Eye (tissue), 1 donor: Measurements from ENCODE around the gene GARIN5A.
A peak's percentile ranks its signal among the peaks of the same experiment; 100 is the strongest.

Experiments used
- DNase-seq: peaks from one replicate; pipeline ENCODE4 v3.0.0-alpha.2; 2015

The GARIN5A gene

DNA sequence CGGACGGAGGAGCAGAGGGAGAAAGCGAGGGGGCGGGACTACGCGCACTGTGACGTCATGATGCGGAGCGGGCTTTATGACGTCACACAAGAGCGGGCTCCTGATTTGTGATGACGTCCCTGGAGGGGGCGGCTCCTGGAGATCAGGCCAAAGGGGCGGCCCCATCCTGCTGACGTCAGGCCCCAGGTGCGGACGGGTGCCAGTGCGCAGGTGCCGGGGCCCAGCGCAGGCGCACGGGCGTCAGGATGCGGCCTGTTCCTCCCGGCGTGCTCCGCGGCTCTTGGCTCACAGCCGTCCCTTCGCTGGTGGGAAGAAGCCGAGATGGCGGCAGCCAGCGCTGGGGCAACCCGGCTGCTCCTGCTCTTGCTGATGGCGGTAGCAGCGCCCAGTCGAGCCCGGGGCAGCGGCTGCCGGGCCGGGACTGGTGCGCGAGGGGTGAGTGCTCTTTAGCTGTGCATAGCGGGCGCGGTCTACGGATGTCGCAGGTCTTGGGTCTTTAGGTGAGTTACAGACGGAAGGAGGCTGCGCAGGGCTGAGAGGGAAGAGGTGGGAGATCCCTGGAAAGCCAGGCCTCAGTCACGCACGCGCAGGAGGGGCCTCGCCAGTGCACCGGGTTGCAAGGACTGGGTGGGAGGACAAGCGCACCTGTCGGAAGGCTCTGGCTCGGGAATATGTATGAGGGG lies at the start of gene GARIN5A, which contains the start of gene EMC10:
GARIN5A (minus strand) TSS at position 625 of the 683 bp plus-strand sequence; CDS start at position 165, 460 bp downstream.
EMC10 (plus strand) TSS at position 284 of the 683 bp plus-strand sequence; CDS start at position 322, 38 bp downstream.
- peak; percentile 98 for DNase-seq

DNA sequence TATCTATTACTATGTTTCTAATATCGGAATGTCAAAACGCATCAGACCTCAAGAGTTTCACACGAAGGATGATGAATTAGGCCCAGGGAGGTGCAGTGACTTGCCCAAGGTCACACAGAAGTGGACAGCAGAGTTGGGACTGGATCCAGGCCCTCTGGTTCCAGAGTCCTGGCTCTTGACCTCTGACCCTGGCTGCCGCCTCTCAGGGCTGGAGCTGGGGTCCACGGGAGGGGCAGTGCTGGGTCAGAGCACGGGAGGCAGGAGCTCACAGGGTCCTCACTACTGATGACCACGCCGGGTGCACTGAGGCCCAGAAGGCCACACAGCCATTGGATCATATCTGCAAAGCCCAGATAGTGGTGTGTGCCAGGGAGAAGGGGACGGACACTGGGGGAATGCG lies 46.2 kb upstream of the GARIN5A start:
- no peak for DNase-seq

DNA sequence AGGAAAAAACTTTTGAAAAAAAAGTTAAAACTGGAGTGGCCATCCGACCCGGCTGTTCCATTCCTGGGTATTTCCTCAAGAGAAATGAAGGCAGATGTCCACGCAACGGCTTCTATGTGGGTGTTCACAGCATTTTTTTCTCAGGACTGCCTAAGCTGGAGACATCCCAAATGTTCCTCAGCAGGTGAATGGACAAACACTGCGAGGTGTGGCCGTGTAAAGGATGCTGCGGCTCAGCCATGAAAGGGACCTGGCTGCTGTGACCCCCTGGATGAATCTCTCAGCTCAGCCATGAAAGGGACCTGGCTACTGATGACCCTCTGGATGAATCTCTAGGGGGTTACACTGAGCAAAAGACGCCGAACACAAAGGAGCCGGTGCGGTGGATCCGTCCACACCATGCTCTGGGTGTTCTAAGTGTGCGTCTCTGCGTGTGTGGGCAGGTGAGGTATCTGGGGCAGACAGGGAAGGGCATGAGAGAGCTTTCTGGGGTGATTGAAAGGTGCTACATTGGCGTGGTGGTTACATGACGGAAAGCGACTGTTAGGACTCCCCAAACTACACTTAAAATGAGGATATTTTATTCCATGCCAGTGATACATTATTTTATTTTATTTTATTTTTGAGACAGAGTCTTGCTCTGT lies 44.3 kb upstream of the GARIN5A start:
- DNase-seq: no peak

DNA sequence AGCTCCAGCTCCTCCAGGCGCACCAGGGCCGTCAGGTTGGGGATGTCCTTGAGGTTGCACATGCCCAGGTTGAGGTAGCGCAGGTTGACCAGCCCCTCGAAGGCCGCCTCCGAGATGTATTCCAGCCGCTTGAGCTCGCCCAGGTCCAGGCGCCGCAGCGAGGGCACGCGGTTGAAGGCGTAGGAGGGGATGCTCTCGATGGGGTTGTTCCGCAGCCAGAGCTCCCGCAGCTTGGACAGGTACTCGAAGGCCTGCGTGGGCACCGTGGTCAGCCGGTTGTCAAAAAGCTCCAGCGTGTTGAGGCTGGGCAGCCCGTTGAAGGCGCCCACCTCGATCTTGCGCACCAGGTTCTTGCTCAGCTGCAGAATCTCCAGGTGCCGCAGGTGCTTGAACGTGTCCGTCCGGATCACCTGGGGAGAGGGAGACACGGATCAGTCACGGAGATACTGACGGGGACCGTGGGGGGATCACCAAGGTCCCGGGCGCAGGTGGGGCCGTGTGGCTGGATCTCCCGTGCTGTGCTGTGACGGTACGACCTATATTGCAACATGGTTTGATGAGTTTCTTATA lies 42.4 kb upstream of the GARIN5A start:
- no peak for DNase-seq

DNA sequence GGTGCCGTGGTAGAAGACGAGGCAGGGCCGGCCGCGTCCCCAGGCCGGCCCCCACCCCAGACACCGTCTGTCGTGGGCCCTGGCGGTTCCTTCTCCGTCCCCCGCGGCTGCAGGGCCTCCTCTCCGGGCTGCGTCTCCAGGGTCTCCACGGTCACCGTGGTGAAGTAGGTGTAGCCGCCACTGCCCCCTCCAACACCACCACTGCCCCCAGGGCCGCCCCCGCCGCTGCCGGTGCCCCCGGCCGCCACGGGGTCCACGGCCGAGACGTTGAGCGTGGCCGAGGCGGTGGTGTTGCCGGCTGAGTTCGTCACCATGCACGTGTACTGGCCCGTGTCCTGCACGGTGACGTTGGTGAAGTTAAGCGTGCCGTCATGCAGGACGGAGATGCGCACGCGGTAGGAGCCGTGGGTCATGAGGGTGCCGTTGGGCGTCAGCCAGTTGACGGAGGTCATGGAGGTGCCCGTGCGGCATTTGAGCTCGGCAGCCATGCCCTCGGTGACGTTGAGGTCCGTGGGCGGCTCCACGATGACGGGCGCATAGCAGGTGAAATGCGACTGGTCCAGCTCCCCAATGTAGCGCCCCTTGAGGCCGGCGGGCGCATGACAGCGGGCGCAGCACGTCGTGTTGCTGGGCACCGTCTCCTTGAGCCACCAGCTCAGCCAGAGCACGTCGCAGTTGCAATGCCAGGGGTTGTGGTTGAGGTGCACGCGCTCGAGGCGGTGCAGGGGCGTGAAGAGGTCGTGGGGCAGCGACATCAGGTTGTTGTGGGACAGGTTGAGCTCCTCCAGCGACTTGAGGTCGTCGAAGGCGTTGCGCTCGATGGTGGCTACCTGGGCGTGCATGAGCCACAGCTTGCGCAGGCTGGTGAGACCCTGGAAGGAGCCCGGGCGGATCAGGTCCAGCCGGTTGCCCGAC lies 41.7 kb upstream of the GARIN5A start:
- no peak for DNase-seq

DNA sequence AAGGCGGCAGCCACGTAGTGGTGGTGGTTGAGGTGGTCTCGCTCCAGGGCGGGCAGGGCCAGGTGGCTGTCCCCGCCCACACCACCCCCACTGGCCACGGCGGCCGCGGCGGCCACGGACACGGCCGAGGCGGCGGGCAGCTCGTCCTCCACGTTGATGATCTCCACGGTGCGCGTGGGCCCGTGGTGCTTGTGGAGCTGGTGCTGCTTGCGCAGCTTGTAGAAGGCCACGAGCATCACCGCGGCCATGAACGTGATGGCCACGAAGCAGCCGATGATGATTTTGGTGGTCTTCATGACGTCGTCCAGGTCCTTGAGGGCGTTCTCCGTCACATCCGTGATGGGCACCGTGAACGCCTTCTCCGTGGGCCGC lies 41.0 kb upstream of the GARIN5A start:
- no peak for DNase-seq

DNA sequence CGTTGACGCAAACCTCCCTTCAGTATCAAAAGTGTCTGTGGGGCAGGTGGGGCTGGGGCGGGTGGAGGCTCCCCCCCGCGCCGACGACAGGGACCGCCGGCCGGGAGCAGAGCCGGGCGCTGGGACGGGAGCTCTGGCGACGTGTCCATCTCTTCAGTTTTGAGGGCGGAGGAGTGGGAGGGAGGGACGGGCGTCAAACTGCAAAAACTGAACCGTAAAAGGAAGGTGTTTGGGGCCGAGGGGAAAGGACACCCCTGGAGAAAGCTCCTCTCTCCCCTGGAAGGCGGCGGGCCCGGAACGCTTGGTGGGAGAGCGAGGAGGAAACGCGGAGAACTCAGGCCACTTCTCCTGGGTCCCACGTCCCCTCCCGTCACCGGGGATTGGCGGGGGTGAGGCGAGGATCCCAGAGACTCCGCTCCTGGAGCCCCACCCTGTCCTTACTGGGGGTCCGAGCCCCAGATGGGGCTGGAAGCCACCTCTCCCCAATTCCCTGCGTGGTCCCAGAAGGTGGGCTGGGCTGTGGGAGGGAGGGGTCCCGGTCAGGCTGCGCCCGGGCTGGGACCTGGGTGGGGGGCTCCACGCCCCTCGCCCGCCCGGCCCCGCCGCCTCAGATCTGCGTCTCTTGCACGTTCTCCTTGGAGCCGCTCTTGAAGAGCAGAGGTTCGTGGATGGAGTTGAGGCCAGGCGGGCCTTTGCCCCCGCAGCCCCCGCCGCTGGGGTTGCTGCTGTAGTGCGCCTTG lies 40.5 kb upstream of the GARIN5A start:
- no peak for DNase-seq

DNA sequence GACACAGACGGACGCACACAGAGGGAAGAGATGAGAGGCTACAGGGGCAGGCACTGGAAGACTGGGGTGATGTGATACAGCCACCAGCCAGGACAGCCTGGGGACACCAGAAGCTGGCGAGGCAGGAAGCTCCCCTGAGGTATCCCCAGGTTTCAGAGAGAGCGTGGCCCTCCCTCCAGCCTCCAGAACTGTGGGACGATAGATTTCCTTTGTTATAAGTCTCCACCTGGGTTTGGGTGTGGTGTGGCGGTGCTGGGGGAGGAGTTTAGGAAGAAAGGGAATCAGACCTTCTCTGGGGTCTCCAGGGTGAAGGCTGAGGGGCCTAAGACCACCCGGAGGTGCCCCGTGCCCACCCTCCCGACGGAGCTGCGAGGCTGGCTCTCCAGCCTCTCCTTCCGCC lies 39.8 kb upstream of the GARIN5A start:
- no peak for DNase-seq

DNA sequence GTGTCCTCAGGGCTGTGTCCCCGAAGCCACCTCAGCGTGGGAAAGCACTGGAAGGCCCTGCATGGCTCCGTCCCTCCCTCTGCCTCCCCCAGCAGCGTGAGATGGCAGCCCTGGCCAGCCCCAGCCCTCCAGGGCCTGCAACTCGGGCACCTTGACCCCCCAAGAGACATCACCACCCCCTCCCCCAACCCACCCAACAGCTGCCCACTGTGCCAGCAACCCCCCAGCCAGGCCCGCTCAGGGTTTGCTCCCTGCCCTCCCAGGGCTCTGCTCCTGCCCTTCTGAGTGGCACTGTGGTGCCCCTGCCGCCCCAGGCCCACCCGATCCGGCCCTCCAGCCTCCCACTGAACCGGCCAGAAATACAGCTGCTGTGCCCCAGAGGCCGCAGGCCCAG lies 38.5 kb upstream of the GARIN5A start:
- DNase-seq: no peak

DNA sequence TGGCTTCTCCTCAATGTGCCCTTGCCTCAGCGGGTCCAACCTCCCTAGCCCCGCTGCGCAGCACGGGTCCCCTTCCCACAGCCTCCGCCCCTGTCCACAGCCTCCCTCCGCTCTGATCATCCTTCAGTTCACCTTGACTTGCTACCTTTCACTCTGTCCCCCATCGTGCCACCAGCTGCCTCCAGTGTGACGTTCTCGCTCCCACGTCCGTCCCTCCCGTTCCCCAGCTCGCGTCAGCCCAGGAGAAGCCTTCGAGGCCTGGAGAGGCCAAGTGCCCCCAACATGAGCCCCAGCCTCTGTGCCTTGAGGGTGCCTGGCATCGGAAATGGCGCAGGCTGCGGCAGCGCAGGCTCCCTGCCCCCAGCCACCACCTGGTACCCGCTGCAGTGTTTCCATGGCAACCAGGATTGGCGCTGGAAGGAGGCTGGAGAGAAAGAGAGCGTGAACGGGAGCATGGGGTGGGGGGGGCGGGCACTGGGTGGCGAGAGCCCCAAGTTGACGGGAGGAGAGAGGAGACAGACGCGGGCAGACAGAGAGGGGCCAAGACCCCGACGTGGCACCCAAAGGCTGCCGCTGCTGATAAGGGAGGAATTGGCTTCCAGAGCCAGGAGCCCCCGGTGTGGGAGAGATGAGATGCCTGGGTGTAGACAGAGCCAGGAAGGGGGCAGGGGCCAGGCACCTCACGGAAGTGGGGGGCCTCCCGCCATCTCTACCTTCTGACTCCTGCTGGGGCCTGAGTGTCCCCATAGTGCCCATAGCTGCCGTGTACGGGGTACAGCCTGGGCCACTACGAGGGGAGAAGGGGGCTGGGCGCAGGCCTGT lies 37.9 kb upstream of the GARIN5A start:
- peak; percentile 83 for DNase-seq

DNA sequence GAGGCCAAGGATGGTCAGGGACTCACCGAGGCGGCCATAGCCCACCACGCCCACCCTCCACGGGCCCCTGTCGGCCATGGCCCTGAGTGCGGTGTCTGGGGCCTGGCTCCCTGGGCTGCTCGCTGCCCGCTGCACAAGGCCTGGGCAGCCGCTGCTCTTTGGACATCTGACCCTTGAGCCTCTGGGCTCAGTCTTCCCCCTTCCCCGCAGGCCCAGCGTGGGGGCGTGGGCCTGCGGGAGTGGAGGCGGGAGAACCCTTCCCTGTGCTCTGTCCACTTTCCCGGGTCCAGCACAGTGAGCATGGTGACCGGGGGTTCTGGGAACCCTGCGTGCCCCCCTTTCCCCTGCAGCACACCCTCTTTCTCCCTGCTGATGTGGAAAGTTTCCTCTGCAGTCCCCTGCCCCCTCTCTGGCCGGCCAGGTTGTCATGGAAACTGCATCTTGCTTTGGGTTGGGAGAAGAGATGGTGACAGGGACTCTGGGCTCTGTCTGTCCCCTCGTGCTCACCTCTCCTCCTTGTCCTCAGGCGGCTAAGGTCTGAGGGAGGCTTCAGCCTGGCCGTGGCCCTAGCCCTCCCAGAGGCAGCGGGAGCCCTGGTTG lies 37.2 kb upstream of the GARIN5A start, which contains the start of gene ASPDH:
ASPDH (minus strand) TSS at position 168 of the 600 bp plus-strand sequence; CDS start at position 78, 90 bp downstream.
- DNase-seq: peak; percentile 63

DNA sequence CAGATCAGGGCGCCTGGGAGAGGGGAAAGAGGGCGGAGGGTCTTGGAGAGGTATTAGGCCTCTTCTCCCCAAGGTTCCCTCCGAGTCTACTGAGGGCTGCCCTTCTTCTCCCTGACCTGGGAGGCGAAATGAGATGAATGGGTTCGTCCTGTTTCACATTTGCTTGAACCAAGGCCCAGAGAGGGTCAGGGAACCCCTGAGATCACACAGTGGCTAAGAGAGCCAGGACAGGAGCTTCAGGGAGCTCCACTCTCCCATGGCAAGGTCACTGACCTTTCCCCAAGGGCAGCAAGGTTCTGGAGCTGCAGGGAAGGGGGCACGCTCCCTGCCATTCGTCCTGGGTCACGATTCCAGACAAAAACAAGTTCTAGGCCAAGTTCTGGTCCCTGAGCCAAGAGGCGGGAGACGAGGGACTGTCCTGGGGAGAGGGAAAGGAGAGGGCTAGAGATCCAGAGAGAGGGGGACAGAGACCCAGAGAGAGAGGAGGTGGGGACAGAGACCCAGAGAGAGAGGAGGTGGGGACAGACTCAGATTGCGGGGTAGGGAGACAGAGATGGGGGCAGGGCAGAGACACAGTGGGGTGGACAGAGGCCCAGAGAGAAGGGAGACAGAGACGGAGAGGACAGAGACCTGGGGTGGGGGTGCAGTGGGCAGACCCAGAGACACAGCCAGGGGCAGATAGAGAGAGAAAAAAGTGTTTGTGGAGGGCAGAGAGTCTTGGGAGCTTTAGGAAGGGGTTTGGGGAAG lies 36.5 kb upstream of the GARIN5A start:
- no peak for DNase-seq

DNA sequence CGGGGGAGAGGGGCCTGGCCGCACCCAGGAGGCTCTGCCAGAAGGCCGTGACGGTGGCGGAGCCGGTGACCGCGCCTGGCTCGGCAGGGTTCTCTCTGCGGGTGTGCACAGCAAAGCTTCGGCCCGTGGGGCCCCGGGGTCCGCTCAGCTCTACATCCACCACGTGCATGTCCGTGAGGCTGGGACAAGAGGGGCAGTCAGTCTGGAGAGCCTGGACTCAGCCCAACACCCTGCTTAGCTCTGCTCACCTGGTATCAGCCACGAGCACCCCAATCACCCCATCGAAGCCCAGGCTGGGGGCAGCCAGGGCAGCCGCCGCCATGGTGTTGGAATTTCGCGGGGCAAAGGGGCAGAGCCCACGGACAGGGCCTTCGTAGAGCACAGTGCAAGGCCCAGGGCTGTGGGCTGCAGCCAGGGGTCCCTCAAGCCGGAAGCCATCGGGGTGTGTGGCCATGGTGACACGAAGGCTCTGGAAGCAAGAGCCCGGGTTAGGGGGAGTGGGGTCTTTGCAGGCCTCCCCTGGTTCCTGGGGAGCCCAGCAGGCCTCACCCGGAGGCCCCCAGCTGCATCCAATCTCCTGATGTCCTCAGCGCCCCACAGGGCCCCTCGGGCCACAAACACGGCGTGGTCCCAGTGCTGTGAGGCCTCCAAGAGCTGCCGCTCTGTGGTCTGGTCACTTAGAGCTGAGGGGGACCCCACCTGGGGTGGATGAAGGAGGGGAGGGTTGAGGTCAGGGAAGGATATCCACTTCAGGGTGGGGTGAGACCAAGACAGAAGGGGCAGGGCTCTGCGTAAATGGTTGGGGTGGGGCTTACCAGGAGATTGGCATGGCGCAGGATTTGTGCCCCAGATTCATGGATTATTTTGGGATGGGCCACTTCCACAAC lies 35.7 kb upstream of the GARIN5A start:
- DNase-seq: no peak

DNA sequence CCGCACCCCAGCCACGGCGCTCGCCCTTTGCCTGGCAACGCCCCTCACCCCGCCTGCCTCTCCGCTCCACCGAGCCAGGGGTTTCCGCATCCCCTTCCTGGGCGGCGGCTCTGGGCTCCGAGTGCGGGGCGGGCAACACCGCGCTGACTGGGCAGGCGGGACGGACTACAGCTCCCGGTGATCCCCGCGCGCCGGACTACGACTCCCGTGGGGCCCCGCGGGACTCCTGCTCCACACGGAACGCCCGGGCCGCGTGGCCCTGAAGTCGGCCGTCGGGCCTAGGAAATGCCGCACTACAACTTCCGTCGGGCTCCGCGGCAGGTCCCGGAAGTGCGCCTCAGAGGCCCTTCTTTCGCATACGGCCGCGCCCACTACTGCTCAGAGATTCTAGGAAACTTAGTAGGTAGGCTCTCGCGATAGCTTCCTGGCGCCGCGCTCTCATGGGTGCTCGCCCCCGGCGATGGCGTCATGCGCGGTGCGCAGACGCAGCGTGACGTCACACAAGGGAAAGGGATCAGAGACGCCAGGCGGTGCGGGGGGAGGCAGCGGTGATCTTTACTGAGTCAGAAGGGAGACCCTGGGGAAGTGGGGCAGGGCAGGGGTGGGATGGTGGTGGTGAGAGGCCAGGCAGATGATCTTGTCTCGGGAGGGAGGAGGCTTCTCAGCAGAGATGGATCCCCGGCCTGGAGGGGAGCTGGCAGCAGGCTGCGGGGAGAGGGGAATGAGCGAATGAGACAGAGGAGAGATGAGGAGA lies 34.6 kb upstream of the GARIN5A start, which contains the start of gene JOSD2:
JOSD2 (minus strand) TSS at position 123 of the 754 bp plus-strand sequence. CDS start 760 bp downstream, outside the sequence.
- peak; percentile 99 for DNase-seq

DNA sequence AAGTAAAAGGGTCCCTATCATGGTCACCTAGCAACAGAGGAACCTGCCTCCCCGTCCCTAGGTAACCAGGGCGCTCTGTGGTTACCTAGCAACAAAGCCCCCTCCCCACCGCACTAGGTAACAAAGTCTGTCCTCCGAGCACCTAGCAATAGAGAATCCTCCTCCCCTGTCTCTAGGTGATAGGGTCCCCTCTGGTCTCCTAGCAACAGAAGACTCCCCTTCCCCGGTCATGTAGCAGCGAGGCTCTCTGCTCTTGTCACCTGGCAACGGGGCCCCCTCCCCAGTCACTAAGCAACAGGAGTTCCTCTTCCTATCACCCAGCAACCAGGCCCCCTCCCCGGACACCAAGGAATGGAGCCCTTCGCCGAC lies 34.0 kb upstream of the GARIN5A start:
- peak; percentile 97 for DNase-seq

DNA sequence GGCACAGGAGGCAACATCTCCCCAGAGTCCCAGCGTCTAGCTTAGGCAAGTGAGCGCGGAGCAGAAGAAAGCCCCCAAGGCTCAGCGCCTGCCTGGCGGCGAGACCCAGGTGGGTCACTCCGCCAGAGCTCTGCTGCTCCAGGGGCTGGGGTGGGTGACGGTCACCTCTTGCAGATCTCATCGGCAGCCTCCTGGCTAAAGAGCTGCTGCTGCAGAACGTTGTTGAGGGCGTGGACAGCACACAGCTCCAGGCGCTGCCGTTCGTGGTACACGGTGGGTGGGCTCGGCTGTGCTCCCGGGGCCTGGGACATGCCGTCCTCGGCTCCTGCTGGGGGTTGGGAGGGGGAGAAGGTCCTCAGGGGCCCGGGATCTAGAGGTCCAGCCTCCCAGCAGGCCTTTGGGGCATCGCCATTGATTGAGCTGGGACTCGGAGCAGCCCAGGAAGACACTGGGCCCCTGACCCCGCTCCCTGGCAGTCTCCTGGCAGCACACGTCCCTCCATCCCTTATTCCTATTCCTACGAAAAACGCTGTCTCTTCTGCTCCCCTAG lies 33.5 kb upstream of the GARIN5A start:
- DNase-seq: peak; percentile 71

DNA sequence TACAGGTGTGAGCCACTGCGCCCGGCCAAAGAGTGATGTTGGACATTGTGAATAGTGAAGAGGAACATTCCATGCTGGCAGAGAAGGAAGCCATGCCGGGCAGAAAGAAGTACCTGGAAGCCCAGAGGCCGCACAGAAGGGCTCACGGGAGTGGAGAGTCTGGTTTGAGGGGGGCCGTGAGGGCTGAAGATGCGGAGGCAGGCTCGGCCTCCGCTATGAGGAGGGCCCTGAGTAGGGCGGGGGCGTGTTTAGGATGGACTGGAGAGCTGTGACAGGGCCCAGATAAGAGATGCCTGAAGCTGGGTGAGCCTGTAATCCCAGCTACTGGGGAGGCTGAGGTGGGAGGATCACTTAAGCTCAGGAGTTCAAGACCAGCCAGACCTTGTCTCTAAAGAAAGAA lies 32.7 kb upstream of the GARIN5A start:
- DNase-seq: no peak

DNA sequence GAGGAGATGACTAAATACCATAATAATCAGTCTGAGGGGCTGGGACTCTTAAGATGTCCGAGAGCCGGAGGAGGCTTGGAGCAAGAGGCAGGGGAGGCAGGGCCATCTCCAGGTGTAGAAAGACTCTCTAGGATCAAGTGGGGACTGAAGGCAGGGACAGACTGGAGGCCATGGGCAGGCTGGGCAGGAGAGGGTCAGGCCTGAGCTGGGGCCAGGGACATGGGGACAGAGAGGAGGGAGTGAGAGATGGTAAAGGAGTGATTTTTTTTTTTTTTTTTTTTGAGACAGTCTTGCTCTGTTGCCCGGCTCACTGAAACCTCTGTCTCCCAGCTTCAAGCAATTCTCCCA lies 32.2 kb upstream of the GARIN5A start:
- no peak for DNase-seq
